B cell (primary cell): ENCODE data around the gene LSM12.

Experiments
- EZH2 ChIP-seq: IDR thresholded peaks from 2 replicates; pipeline ENCODE4 v1.6.1; 2012; ENCODE audit warnings: borderline replicate concordance, low read depth, mild to moderate bottlenecking, moderate library complexity, low read length; ENCODE audit not compliant: insufficient read depth, poor library complexity, severe bottlenecking
- TF ChIP-seq, protein P1 (sequence below): fragments of 200-600 bp; IDR thresholded peaks from one replicate; pipeline ENCODE4 v1.8.0; 2022; ENCODE audit warnings: antibody characterized with exemption, mild to moderate bottlenecking

DNA sequence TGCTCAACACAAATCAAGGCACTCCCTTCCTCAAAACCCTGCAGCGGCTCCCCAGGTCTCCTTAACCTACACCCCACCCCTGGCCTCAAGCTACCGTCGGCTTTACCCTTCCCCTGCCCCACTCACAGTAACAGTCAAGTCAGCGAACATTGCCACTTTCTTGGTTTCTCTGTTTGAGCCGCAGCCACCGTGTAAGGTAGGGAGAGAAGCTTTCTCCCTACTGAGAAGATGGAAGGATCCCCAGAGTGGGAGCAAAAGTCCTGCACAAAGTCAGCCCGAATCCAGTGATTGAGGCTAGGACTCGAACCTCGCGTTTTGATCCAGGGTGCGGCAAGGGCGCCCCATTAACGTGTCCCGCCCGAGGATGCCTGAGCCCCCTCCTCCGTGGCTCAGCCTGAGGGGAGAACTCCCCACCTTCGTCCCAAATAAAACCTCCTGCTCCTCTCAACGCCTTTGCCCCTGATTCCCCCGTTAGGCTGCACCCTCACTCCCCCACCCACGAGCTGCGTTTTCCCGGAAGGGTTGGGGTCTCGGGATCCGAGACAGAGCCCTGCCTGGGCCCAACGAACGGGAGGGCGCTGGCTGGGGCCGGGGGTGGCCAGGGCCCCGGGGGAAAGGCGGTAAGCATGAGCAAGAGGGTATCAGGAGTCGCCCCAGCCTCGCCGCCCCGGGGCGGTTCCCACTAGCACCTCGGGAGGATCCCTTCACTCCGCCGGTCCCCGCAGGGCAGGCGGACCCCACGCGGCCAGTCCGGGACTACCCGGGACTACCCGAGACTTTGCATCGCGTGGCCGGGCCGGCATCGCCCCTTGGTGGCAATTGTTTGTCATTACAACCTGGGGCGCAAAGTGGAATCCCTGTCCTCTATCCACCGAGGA lies 72.0 kb downstream of the LSM12 start:
- TF ChIP-seq, protein P1, sequence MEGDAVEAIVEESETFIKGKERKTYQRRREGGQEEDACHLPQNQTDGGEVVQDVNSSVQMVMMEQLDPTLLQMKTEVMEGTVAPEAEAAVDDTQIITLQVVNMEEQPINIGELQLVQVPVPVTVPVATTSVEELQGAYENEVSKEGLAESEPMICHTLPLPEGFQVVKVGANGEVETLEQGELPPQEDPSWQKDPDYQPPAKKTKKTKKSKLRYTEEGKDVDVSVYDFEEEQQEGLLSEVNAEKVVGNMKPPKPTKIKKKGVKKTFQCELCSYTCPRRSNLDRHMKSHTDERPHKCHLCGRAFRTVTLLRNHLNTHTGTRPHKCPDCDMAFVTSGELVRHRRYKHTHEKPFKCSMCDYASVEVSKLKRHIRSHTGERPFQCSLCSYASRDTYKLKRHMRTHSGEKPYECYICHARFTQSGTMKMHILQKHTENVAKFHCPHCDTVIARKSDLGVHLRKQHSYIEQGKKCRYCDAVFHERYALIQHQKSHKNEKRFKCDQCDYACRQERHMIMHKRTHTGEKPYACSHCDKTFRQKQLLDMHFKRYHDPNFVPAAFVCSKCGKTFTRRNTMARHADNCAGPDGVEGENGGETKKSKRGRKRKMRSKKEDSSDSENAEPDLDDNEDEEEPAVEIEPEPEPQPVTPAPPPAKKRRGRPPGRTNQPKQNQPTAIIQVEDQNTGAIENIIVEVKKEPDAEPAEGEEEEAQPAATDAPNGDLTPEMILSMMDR = peak; percentile 83
- no peak for TF ChIP-seq EZH2
